Liver (tissue), 3 donors: Measurements from ENCODE around the gene BMS1.
"Not testable (repeated sequence)": the region's sequence is repeated elsewhere in the genome, so short reads cannot be mapped to it uniquely, and the experiment has no call there.

Experiments
- ATF3 ChIP-seq: IDR thresholded peaks from 2 replicates; pipeline ENCODE4 v1.6.1; 2016; ENCODE audit warnings: antibody characterized with exemption
- EGR1 ChIP-seq, 2 donors: IDR thresholded peaks; 2 replicates each; pipeline ENCODE4 v1.6.1; 2016 to 2018; ENCODE audit warnings: antibody characterized with exemption in 2 of 2, low read depth in 2 of 2
- FOXA1 ChIP-seq: IDR thresholded peaks from 2 replicates; pipeline ENCODE4 v1.6.1; 2016; ENCODE audit warnings: antibody characterized with exemption
- GABPA ChIP-seq, 2 donors: IDR thresholded peaks in 1 of 2; conservative IDR thresholded peaks in 1 of 2; 2 replicates each; pipeline ENCODE4 v1.6.1; 2016; ENCODE audit warnings: antibody characterized with exemption in 2 of 2, mild to moderate bottlenecking in 1 of 2, moderate library complexity in 1 of 2
- RXRA ChIP-seq, 2 donors: IDR thresholded peaks; 2 replicates each; pipeline ENCODE4 v1.6.1; 2017 to 2018; ENCODE audit warnings: antibody characterized with exemption in 2 of 2, mild to moderate bottlenecking in 1 of 2
- TF ChIP-seq, protein P1 (sequence below): fragments of 150-350 bp; IDR thresholded peaks from 2 replicates; pipeline ENCODE4 v1.5.1; 2017; ENCODE audit warnings: improper control_type of control experiment, low read depth, low read length; ENCODE audit not compliant: missing input control
- donor health status: healthy.
- donor health status: healthy.

DNA sequence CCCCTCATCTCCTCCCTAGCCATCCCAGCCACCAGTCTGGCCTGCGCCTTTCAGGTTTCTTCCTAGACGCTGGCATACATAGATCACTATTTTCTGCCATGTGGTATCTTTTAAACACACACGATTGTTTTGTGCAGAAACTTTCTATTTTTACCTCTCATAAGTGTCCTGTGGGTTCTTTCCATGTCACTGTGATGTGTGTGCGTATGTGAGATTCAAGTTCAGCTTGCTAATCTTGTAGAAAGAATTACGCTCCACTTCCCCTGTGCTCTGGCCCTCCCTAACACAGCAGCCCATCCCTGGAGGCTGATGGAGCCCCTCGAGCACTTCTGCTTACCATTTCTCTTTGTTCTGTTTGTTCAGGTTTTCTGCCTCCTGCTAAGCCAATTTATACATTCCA is 80.2 kb downstream of the BMS1 start:
- TF ChIP-seq RXRA (IDR thresholded peaks at IDR 0.05); FOXA1; EGR1 (IDR thresholded peaks at IDR 0.05; ENCODE audit: low read depth in 2 of 2); ATF3; GABPA (IDR thresholded peaks at IDR 0.05 in 1 of 2, conservative IDR thresholded peaks at IDR 0.05 in 1 of 2): not testable (repeated sequence)
- TF ChIP-seq, protein P1, sequence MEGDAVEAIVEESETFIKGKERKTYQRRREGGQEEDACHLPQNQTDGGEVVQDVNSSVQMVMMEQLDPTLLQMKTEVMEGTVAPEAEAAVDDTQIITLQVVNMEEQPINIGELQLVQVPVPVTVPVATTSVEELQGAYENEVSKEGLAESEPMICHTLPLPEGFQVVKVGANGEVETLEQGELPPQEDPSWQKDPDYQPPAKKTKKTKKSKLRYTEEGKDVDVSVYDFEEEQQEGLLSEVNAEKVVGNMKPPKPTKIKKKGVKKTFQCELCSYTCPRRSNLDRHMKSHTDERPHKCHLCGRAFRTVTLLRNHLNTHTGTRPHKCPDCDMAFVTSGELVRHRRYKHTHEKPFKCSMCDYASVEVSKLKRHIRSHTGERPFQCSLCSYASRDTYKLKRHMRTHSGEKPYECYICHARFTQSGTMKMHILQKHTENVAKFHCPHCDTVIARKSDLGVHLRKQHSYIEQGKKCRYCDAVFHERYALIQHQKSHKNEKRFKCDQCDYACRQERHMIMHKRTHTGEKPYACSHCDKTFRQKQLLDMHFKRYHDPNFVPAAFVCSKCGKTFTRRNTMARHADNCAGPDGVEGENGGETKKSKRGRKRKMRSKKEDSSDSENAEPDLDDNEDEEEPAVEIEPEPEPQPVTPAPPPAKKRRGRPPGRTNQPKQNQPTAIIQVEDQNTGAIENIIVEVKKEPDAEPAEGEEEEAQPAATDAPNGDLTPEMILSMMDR, result not testable (repeated sequence)
